ENCODE data around the gene ARPC1A.

DNA sequence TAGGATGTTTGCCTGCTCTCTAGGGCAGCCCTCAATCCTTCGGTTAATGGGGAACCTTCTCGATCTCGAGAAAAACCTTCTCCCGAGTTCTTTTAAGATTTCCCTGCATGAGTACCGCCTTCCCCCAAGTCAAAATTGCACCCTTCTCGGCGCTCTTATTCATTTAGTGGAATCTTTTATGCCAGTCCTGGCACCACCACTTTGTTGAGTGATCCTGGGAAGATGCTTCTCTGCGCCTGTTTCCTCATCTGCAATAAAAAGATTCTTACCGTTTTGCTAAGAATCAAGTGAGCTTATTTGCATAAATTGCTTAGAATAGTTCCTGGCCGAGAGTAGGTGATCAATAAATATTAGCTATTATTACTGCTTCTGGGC is 697 bp downstream of the ARPC1A start:
- TF ChIP-seq, protein P1, sequence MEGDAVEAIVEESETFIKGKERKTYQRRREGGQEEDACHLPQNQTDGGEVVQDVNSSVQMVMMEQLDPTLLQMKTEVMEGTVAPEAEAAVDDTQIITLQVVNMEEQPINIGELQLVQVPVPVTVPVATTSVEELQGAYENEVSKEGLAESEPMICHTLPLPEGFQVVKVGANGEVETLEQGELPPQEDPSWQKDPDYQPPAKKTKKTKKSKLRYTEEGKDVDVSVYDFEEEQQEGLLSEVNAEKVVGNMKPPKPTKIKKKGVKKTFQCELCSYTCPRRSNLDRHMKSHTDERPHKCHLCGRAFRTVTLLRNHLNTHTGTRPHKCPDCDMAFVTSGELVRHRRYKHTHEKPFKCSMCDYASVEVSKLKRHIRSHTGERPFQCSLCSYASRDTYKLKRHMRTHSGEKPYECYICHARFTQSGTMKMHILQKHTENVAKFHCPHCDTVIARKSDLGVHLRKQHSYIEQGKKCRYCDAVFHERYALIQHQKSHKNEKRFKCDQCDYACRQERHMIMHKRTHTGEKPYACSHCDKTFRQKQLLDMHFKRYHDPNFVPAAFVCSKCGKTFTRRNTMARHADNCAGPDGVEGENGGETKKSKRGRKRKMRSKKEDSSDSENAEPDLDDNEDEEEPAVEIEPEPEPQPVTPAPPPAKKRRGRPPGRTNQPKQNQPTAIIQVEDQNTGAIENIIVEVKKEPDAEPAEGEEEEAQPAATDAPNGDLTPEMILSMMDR (IDR thresholded peaks at IDR 0.05): no peak
- TF ChIP-seq REST (IDR thresholded peaks at IDR 0.05; ENCODE audit: insufficient read depth in 1 of 2, low read depth in 2 of 2, low read length in 1 of 2) (no peak), POLR2AphosphoS5 (IDR thresholded peaks at IDR 0.05; ENCODE audit: low read depth, low read length) (no peak), SIN3A (IDR thresholded peaks at IDR 0.05; ENCODE audit: borderline replicate concordance, insufficient read depth, low read depth, low read length) (no peak)
